GM19043 (cell line): ENCODE measurements around the gene GBGT1.

Source experiments
- ATAC-seq: cut with Tn5 transposase; IDR thresholded peaks from one replicate; pipeline ENCODE4 v1.9.1; 2021; ENCODE audit warnings: low read depth; ENCODE audit not compliant: unreplicated experiment

Gene GBGT1

GRCh38 chr9:133117271-133118178, 46.2 kb downstream of the GBGT1 start:
- ATAC-seq: no peak

- no peak for ATAC-seq
Observed at GRCh38 chr9:133116346-133117231, 47.1 kb downstream of the GBGT1 start.

DNA sequence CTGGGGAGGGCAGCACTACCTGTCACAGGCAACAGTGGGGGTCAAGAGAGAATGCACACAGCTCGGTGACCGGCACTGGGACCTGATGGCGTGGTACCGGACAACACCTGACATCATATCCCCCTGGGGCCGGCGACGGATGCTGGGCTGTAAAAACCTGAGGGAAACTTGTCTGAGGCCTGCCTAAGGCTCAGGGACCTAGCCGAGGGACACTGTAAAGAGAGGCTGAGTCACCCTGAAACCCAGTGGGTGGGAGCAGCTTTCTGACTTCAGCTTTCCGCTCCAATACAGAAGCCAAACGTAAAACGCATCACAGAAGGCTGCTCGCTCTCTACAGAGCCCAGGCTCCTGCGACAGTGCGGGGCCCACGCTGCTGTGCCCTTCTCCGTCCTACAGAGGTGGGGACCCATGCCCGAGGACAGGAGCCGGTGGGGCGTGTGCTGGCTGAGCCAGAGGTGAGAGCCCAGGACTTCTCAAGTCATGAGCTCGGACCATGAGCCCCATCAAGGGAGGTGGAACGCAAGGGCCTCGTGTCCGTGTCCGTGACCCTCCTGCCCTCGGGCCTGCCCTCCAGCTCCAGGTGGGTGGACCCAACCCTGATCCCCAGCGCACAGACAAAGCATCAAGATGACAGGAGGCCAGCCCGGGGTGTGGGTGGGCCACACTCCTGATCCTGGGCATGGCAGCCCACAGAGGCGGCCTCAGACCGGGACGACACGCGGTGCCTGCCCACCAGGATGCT, 47.9 kb downstream of the GBGT1 start:
- peak; percentile 66 for ATAC-seq

DNA sequence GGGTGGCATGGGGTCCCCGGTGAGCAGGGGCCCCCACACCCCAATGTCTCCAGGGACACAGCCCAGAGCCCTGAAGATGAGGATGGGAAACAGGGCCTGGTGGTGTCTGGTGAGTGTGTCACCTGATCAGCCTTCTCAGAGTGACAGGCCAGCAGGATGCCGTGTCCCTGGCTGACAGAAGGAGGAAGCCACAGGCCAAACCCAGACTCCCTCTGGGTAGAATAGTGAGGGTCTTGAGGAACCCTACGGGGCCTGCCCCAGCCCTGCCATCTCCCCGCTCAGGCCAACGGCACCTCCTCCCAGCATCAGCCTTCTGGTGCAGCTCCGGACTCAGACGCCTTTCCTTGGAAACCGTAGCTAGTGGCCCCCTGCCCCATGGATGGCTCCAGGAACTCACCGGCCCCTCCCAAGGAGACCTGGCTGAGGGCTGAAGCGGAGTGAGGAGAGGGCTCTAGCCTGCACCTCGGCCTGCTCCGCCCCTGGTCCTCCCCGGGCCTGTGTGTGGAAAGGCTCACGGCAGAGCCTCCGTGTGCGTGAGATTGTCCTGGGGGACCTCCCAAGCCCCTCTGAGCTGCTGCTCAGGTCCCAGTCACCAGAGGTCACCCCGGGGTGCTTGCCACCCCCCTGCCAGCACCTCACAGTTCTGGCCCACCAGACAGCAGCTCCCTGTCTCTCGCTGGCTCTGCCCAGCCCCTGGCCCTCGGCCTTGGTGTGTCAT, 48.7 kb downstream of the GBGT1 start:
- ATAC-seq: no peak

DNA sequence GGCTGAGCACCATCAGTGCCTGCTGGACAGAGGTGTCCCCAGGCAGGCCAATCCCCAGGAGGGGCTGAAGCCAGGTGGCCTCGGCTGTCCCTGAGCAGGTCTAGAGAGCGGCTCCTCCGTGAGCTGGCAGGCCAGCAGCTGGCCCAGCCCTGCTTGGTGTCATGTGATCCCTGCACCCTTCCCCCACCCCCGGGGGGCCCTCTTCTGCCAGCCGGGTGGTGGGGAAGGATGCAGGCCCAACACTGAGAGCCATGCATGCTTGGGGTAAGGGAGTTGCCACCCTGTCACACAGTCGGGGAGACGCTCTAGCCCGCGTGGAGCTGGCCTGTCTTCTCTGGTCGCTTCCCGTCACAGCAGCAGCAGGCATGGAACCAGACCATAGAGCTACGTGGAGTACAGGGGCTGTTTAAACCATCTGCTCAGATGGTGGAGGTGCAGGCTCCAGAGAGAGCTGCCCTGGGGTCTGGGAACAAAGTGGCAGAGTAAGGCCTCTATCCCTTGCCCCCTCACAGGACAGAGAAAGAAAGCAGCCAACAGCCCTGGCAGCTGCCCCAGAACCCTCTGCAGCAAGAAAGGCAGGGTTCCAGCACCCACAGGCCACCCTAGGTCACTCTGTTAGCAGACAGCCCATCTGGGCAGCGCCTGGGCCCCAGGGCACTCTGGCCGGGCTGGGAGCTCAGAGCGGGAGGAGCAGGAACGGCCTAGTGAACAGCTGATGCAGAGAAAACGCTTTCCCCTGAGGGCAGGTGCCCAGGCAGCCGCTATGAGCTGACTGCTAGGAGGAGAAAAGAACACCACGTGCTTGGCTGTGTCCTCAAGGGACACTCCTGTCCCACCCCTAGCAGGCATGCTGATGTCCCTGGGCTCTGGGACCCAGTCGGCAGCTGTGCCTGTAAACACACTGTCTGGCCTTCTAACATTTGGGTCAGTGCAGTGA, 49.5 kb downstream of the GBGT1 start:
- no peak for ATAC-seq

GRCh38 chr9:133113163-133113948, 50.4 kb downstream of the GBGT1 start:
- ATAC-seq: no peak

DNA sequence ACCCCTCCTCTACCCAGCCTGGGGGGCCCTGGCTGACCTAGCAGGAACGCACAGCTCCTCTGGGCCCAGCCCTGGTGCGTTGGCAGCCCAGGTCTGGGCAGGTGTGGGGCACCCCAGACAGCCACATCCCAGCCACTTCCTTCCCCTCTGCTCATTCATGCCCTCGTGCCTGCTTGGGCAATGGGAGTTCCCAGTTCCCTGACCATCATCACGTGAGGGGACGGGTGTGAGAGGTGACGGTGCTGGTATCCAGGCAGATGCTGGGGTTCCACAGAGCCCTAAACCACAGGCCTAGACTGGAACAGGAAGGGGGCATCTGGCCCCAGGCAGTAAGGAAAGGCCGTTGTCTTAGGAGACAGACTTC, 51.1 kb downstream of the GBGT1 start:
- no peak for ATAC-seq

DNA sequence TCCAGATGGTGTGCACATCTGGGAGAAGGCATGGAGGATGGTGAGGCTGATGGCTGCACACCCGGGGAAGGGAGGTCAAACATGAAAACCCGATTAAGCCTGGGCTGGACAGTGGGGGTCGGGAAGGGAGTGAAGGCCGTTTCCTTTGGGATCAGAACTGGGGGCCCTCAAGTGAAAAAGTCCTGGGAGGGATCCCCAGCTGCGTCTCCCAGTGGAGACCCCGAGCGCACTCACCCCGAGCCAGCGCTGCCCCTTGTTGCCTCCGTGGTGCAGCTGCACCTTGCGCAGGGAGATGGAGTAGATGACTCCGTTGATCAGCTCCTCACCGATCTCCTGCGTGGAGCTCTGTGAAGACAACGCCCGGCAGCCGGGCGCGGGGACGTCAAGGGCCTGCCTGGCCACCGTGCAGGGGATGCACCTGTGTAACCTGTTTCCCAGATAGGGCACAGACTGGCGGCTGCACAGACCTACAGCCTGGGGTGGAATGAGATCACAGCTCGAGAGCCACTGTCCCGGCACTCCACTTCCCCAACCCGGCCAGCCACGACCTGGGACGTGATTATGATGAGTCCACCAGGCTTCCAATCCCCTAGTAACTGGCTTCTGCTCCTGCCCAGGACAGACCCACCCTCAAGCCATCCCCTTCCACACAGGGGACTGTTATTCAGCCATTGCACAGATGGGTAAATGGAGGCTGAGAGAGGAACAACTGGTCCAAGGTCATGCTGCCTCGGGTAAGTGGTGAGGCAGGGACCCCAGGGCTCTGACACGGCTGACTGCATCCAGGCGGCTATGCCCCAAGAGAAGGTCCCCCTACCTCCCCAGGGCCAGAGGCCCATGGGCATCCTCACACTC, 51.7 kb downstream of the GBGT1 start:
- ATAC-seq: no peak

- ATAC-seq: no peak
Observed at GRCh38 chr9:133109931-133110650, 53.6 kb downstream of the GBGT1 start.

DNA sequence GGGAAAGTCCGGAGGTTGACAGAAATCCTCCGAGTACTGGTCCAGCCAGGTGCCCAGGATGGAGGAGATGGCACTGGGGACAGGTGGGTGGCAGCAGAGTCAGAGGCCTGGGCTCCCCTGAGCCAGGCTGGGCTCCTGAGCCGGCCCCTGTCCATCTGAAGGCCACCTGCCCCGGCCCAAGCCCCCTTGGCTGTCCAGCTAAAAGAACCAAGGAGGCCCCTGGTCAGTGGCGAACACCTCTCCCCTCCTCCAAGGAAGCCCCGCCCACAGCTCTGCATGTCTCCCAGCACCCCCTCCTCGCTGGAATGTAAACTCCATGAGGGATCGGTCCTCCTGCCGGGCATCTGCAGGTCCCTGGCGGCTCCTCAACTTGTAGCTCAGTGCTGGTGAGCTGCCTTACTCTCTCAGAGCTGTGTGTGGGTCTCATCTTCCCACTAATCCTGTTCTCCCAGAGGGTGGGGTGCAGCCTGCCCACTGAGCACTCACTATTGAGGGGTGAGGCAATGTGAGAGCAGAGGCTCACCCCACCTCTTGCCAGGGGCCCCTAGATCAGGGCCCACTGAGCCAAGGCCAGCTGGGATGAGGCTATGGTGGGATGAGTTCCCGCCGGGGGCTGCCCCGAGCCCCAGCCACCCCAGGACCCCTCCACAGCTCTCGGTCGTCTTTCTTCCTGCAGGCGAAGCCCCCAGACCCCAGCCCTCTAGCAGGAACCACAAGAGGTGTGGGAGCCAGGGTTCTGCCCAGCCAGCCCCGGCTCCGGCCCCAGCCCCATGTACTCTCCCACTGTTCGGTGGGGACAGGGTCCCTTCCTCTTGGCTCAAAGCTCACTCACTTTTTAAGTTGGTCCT, 54.7 kb downstream of the GBGT1 start:
- ATAC-seq: no peak

DNA sequence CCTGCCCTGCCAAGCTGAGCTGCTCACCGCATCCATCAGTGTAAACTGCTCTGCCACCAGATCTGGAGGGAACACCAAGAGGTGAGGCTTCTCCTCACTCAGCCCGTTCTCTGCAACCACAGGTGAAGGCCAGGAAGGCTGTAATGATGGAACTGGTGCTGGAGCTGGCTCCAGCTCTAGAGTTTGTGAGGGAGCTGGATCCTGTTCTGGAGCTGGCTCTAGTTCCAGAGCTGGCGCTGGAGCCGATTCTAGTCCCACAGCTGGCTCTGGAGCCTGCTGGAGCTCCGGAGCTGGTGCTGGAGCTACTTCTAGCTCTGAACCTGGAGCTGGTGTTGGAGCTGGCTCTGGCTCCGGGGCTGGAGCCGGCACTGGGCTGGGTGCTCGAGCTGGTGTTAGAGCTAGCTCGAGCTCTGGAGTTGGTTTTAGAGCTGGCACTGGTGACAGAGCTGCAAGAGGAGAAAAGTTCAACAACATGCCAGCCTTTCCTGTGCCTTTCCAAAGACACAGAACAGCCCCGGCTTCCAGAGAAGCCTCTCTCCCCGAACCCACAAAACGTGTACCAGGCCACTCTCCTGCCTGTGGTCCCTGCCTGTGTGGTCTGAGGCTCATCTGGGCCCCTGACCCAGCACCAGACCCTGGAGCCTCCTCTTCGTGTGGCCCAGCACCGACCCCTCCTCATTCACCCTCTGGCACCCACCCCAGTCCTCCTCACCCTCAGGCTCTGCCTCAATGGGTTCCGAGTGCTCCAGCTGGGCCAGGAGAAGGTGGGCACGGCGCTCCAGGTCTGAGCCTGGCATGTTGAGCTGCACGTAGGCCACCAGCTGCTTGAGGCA, 55.5 kb downstream of the GBGT1 start:
- no peak for ATAC-seq

DNA sequence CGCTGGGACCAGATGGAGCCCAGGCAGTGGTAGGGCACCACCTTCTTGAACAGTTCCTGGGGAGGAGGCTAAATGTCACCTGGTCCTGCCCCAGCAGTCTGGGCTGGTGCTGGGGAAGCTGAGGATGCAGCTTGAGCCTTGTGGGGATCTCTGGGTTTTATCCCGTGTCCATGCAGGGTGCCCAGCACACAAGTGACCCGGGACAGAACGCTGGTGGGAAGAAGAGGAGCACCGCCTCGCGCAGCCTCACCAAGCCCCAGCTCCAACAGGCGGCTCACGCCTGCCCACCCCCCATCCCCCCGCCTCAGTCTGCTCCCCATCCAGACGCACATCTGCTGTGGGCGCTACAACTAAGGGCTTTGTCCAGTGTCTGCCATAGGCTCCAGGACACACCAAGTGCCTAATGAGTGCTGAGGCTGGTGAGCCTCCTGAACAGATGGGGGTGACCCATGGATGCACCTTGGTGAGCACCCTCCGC, 56.4 kb downstream of the GBGT1 start:
- no peak for ATAC-seq

DNA sequence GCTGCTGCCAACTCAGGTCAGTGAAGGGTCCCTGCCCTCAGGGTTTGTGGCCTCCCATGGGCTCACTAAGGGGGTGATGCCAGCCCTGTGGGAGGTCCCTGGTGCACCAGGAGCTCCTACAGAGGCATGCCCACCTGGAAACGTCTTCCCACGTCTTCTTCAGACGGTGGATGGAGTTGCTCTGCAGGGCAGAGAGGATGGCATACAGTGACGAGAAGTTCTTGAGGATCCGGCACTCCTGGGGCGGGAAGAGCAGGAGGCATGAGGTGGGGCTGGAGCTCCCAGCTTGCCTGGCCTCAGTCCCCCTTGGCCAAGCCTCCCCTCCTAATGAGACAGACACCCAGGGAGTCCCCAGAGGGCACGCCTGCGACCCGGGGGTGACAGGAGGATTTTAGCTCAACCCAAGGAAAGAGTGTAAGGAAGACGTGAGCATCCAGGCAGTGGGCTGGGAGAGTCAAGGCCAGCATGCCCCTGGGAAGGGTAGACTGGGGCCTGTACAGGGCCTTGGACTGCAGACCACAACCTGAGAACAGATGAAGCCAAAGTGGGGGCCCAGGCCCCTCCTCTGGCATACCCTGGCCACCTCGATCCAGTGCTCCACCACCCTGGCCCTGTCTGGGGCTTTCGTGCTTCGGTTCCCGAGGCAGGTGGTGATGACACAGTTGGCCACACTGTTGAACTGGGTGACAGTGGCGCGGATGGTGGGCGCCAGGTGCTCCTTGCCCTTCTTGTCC, 57.0 kb downstream of the GBGT1 start:
- ATAC-seq: no peak

DNA sequence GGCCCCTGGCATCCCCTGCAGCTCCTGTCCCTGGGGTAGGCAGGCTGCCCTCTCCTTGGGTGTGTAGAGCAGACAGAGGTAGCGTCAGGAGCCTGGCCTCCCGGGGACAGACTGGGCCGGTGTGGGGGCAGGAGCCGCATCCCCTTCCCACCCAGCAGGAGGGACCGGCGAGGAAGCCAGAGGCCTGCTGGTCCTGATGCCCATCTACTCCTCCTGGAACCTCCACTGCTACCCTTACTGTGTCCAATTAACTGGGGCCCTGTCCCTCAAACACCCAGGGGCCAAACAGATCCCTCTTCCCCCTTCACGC, 58.3 kb downstream of the GBGT1 start:
- ATAC-seq: no peak
